HG02642 (cell line): ENCODE results near the gene CMTM1.

Experiments
- ATAC-seq: cut with Tn5 transposase; IDR thresholded peaks from one replicate; pipeline ENCODE4 v1.9.1; 2021; ENCODE audit warnings: mild to moderate bottlenecking; ENCODE audit not compliant: unreplicated experiment, poor library complexity

The CMTM1 gene

DNA sequence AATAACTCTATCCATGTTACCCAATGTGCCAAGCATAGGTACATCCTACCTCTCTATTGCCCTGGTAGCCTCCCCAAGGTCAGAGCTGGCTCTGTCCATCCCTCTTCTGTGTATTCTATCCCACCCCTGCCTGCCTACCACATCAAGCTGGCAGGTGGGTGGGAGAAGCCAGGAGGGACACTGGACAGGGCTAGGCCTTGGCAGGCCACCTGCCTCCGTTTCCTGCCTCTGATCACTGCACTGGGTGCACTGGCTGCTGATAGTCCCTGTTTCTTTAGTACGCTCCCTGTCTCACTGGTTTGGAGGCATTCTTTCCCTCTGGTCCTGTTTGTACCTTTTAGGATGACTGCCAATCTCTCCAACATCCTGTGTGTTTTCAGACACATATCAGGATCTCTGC lies 29.0 kb upstream of the CMTM1 start:
- ATAC-seq = no peak

DNA sequence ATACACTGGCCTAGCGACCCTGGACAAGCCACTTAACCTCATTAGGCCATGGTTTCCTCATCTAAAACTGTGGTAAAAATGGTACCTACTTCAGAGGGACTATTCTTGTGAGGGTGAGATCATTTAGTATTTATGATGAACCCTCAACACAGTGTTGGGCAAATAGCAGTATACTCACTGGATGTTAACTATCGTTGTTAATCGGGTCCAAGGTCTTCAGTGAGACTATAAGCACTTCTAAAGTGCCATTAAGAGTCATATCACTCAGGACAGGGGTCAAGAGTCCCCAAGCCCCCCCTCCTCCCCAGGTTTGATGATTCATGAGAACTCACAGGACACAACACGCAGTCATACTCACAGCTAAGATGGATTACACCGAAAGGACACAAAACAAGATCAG lies 27.3 kb upstream of the CMTM1 start:
- ATAC-seq = no peak

DNA sequence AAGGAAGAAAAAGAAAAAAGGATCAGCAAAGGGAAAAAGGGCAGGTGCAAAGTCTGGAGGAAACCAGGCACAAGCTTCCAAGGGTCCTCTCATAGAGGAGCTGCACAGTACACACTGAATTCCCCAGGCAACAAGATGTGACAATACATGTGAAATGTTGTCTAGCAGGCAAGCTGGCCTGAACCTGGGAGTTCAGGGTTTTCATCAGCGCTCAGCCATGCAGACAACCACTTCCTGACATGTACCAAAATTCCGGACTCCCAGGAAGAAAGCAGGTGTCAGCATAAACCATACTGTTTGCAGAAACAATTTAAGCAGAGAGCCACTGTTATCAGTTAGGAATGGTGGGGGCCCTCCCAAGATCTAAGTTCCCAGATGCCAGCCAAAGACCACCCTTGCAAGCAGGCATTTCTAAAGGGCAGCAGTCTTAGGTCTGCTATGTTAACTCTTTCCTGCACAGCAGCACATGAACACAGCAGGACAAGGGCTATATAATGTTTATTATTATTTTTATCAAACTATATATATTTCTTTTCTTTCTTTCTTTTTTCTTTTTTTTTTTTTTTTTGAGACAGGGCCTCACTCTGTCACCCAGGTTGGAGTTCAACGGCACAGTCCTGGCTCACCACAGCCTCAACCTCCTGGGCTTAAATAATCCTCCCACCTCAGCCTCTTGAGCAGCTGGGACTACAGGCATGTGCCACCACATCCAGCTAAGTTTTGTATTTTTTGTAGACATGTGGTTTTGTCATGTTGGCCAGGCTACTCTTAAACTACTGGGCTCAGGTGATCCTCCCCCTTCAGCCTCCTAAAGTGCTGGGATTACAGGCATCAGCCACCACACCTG lies 26.4 kb upstream of the CMTM1 start:
- peak; percentile 78 for ATAC-seq

DNA sequence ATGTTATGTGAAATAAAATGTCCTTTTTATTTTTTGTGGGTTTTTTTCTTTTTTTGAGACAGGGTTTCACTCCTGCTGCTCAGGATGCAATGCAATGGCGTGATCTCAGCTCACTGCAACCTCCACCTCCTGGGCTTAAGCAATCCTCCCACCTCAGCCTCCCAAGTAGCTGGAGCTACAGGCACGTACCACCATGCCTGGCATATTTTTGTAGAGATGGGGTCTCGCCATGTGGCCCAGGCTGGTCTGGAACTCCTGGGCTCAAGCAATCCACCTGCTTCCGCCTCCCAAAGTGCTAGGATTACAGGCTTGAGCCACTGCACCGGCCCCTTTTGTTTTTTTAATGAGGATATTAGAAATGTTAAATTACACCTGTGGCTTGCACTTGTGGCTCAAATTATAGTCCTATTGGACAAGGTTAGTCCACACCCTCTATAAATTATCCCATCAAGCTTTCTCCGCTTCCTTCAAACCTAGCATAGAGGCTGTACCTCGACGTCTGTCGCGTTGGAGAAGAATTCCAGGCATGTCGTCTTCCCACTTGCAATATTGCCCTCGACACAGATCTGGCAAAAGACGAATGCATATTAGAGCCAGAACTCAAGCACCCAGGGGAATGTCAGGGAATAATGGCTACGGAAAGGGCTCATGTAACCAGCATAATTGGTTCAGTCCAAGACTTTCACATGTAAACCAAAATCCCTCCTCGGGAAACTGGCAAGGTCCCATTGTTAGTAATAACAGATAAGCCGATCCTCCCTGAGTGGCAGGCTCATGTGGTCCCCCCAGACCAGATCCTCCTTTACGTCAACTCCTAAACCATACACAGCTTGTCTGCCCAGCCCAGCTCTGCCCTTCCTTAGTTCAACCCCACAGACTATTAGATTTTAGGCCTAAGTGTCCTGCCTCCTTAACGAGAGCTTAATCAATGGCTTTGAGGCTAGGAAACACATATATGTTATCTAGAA lies 24.6 kb upstream of the CMTM1 start:
- ATAC-seq = no peak

DNA sequence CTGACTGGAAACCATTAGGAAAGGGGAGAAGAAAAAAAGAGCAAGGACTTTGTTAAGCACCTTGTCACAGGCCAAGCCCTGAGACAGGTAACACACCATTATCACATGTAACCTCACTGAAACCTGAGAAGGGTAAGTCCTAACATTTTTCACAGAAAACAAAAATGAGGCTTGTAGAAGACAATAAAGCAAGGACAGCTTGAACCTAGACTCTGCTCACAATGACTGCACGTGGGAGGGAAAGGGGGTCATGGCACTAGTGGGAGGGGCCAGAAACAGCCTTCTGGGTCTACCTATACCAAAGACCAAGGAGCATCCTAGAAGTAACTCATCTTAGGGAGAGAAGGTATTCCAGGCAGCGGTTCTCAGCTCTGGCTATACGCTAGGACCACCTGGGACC lies 23.8 kb upstream of the CMTM1 start:
- ATAC-seq = no peak

DNA sequence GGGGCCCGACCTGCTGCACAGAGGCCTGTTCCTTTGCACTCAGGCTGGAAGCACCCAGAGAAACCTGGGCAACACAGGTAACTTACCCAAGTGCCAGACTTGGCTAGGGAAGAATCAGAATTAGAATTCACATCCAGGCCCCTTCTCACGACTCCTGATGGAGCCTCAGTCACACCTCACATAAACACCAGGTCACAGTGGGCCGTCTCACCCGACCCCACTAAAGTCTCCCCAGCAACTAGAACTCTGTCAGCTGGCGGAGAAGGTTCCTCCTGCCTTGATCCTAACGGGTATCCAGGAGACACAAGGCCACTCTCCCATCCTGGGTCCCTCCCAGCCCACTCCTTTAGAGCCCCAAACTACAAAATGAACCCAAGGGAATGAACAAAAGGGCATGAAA lies 22.7 kb upstream of the CMTM1 start:
- ATAC-seq = no peak

DNA sequence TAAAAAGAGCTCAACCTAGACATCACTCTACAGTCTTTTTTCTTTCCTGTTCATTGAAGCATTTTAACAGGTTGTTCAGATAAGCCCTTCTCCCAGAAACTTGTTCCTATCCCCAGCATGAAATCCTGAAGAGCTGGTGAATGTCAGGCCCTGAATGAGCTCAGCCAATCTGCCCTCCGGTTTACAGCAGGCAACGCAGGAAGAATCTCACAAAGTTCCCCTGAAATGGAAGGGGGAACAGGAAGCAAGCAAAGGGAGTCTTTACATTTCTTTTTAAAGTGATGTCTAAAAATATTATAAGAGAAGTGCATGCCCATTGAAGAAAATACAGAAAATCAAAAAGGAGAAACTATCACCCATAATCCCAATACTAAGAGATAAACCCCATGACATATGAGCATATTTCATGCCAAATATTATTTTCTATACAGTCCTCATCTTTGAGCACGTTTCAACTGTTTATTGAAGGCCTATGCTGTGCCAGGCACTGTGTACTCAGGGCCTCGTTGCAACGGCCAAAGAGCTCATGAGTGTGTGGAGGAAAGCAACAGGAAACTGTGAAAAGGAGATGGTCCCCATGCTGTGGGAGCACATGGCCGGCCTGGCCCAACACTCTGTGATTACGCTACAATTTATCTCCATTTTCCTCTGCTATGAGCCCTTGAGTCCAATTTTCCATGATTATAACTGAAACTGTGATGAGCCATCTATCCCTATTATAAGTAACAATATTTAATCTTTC lies 22.1 kb upstream of the CMTM1 start:
- ATAC-seq = no peak

DNA sequence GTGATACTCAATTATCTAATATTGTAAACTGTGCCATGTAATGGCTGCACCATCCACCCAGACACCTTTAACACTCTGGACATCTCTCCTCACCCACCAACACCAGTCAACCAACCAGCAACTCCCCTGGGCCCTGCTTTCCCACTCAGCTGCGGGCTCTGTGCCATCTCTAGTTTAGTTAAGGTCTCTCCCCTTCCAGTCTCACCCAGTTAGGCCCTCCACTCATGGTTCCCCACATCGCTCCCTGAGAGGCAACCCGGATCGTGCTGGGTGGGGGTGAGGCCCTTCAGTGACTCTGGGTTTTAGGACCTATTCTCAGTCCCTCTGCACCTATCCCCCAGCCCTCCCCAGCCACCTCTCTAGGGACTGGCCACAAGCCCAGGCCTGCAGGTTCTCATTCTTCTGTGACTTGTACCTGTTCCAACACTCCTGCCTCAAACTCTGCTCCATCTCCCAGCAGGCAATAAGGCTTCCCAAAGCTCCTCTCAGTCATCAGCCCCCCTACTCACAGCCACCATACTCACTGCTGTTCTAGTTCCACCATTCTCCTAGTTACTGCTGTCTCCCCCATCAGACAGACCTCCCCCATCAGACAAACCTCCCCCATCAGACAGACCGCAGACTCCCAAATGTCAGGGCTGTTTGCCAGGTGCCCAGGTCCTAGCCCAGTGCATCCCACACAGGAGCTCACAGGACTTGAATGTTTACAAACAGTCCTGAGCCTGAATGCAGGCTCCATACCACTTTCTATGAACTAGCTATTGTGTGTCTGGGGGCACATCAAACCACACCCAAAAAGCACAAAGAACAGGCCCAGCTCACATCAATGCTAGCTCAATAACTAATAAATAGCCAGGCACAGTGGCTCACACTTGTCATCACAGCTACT lies 18.9 kb upstream of the CMTM1 start:
- no peak for ATAC-seq

DNA sequence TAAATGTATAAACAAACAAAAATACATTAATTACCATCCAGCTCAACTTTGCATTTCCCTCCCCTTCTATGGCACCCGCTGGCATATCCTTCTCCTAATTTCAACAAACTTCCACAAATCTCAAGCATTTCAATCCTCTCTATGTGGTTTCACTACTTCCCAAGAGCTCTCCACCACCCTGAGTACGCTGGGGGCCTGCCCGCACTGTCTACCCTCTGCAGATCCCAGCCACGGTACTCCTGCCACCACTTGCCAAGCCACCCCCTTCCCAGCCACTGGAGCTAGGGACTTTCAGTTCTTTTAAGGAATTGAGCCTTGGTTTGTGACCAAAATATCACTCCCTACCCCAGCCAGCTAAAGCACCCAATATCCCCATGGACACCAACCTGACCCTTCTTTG lies 18.2 kb upstream of the CMTM1 start:
- no peak for ATAC-seq

DNA sequence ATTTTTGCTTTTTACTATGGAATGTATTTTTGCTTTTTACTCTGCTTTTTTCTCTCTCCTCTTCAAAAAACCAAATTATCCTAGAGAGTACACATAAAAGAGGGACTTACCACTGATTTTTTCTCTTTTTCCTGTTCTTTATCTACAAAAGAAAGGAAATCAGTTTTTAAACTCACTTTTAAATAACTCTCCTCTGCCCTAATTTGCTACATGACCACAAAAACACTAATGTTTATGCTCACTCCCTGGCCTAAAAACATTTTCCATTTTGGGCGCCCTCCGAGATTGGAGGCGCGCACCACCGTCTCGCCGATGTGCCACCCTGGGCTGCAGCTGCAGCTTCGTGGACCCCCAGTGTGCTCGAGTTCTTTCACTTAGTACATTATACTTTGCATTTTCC lies 17.4 kb upstream of the CMTM1 start:
- ATAC-seq = no peak

DNA sequence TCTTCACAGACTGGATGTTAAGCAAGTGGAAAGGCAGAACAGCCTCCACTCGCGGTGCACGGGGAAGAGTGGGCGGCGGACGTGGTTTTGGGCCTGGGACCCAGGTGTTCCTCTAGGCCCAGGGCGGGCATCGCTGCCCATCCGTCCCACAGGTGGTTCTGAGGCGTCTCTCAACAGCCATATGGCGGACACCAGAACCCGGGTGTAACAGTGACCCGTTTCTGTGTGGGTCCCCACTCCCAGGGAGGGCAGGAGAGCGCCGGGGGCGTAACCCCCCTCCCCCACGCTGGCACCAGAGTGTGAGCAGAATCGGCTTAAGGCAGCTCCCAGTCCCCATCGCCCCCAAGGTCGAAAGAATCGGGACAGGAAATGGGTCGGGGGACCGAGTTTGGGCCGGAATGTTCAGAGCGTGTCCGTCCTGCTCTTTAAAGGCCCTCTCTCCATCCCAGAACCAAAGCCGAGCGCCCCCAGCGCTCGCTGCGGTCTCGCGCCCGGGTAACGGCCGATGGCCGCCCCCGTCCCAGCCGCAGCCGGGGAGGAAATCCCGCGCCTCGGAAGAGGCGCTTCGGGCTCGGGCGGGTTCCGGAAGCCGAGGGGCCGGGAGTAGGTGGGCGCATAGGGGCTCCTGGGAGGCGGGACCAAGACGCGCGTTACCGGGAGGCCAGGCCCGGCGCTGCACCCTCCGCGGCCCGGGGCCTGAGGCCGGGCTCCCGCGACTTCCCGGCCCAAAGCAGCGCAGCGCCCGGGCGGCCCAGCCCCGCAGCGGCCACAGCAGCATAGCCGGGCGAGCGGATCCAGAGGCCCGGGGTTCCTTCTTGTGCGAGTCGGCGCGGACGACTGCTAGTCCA lies 16.7 kb upstream of the CMTM1 start, which contains the start of gene TK2:
TSS of gene TK2 (minus strand) at position 839 of the 848 bp plus-strand sequence. CDS start at position 778, 61 bp downstream.
- ATAC-seq = no peak

DNA sequence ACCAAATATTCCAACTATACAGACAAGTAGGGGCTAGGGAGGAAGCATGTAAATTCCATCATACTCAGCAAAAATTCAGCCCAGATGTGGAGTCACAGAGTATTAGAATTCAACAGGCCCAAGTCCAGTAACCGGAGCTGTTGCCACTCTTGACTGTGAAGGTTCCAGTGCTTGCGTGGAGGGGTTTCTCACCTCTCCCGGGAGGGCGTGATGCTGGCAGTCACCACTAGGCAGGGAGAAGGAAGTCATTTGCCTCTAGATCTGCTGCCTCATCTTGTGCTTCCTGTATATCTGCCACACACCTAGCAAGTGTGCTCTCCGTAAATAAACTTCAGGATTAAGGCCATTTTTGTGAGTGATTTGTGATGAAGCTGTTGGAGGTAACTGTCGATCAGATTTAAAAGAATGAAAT lies 14.9 kb upstream of the CMTM1 start:
- ATAC-seq = no peak

DNA sequence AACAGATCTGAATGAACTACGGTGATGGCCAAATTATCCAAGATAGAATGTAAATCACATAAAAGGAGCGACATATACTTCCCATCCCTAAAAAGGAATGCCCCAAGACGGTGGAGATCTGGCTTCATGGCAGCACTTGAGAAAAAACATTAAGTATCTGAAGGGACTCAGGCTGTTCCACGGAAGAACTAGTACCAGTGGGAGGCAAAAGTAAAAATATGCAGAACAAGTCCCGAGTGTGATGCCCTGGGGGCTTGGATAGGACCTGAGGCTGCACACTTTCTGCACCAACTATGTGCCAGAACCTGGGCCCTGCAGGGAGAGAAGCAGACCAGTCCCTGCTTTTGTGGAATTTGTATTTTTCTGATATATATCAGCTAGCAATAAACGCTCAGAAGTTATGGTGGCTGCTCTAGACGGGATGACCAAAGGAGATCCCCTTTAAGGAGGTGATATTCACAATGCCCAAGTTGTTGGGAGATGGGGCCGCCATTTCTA lies 14.4 kb upstream of the CMTM1 start:
- ATAC-seq = no peak

DNA sequence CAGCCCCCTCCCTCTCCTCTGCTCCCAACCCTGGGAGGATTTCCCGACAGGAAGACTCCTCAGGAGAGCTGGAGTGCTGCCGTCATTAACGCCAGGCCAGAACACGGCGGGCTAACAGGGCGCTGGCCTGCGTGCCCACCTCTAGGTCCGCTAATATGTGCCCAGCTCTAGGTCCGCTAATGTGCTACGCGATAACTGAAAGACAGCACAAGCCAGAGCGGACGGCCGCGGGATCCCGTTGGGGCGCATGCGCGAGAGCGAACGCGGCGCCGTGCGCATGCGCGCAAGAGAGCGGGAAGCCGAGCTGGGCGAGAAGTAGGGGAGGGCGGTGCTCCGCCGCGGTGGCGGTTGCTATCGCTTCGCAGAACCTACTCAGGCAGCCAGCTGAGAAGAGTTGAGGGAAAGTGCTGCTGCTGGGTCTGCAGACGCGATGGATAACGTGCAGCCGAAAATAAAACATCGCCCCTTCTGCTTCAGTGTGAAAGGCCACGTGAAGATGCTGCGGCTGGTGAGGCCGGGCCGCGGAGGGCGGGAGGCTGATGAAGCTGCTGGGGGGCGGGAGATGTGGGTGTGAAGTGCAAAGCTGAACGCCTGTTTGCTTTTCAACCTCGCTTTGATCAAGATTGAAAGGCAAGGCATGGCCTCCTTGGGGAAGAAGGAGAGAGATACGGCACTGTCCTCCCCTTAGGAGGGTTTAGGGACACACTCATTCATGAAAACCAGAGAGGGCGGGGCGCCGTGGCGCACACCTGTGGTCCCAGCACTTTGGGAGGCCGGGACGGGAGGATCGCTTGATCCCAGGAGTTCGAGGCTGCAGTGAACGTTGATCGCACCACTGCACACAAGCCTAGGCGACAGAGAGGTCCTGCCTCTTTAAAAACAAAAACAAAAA lies 13.7 kb upstream of the CMTM1 start, which contains the start of gene CKLF:
TSS of gene CKLF (plus strand) at position 291 of the 892 bp plus-strand sequence. CDS start at position 431, 140 bp downstream.
- peak; percentile 83 for ATAC-seq

DNA sequence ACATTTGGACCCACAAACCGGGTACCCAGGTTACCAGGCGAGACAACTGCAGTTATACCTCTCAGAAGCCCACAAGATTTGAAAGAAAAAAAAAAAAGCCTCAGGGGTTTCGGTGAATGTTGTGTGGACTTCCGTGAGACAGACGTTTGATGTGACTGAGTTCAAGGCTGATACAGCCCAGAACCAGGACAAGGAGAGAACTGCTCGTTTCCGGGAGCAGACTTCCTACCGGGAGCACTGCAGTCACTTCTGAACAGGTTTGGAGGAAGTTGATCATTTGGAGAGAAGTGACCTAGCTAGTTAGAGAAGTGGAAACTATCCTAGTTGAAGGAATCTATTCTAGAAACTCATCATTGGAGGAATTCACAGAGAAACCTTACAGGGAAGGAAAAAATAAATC lies 13.0 kb upstream of the CMTM1 start:
- ATAC-seq = no peak

DNA sequence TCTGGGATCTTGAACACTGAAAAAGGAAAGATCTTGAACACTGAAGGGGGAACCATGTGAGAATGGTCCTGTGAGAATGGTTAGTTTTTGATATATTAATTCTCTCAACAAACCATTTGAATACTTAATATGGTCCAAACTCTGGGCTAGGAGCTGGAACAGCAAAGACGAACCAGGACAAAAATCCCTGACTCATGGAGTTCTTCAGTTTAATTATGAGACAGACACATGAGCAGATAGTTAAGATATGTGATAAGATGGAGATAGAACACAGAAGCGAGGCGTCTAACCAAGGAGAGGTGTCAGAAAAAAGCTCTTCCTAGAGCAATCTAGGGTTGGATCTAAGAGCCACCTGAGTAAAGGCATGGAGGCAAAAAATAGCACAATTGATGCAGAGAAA lies 12.2 kb upstream of the CMTM1 start:
- ATAC-seq = no peak

DNA sequence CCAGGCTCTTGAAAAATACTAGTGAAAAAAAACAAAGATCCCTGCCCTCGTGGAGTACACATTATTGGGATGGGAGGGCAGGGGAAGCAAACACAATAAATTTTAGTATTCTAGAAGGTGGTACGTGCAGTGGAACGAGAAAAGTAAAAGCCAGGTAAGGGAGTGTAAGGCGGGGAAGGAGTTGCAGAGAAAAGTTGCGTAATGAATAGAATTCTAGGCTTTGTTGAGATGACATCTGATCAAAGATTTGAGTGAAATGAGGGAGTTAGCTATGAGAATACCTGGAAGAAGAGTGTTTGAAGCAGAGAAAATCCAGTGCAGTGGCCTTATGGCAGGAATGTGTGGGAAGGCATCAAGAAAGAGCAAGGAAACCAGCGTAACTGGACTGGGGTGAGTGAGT lies 11.7 kb upstream of the CMTM1 start:
- ATAC-seq = no peak
